Measurements from ENCODE around the gene NR3C1. TPM values are rescaled to one million over a fixed set of nuclear protein-coding genes. Genes with fewer than 3 reads are reported as not detected.
A peak's percentile ranks its signal among the peaks of the same experiment; 100 is the strongest.

Gene NR3C1
- polyA plus RNA-seq, 1 donor (not counting 4 experiments of a cell fraction or from before 2014, with no cell fraction given), result 30.7 TPM

- Histone ChIP-seq H3K27me3 (ENCODE audit: control insufficient read depth, extremely low read depth, insufficient read depth, low read length) (no peaks in the 10 kb centered on the region), H3K9ac (ENCODE audit: control insufficient read depth, extremely low read depth, insufficient read depth, low read length) (no peak overlapping the region), H3K9me1 (ENCODE audit: control insufficient read depth, extremely low read depth, insufficient read depth, low read length) (no peaks in the 10 kb centered on the region), H3K4me3 (ENCODE audit: control insufficient read depth in 2 of 3, extremely low read depth in 1 of 3, insufficient read depth in 2 of 3, low read depth in 1 of 3, low read length in 3 of 3) (no peak overlapping the region), H3K79me2 (ENCODE audit: control insufficient read depth, insufficient read depth, low read length) (no peaks in the 10 kb centered on the region), H4K20me1 (ENCODE audit: control insufficient read depth, extremely low read depth, insufficient read depth, low read length) (no peaks in the 10 kb centered on the region), H2AFZ (ENCODE audit: control insufficient read depth, low read length) (no peak overlapping the region), H3K4me1 (ENCODE audit: control insufficient read depth, extremely low read depth, insufficient read depth, low read length) (peaks cover 65% of the 10 kb centered on the region), H3K9me3 (ENCODE audit: control insufficient read depth, low read depth, low read length) (no peaks in the 10 kb centered on the region), H3K27ac (ENCODE audit: control insufficient read depth, insufficient read depth, low read length) (no peak overlapping the region), H3K4me2 (ENCODE audit: control insufficient read depth, extremely low read depth, insufficient read depth, low read depth, low read length) (no peak overlapping the region), H3K36me3 (ENCODE audit: control insufficient read depth in 2 of 2, extremely low read depth in 1 of 2, insufficient read depth in 2 of 2, low read length in 2 of 2) (no peaks in the 10 kb centered on the region)
- DNase-seq (ENCODE audit: low read depth, low spot score), result no peak
- no peak for FAIRE-seq
- TF ChIP-seq CTCF (optimal IDR thresholded peaks at IDR 0.05 in 1 of 3, IDR thresholded peaks at IDR 0.05 in 1 of 3, conservative IDR thresholded peaks at IDR 0.05 in 1 of 3; ENCODE audit: extremely low read depth in 1 of 3, insufficient read depth in 2 of 3, low read length in 3 of 3) (no peak), EZH2 (IDR thresholded peaks at IDR 0.05; ENCODE audit: low read length) (no peak)
- dilution Hi-C loops (cut with MboI; ENCODE audit: extremely low pct_ligation_motif_present, low sequenced_read_pairs), result no loop called here
These were observed 156.2 kb downstream of the NR3C1 start for GRCh38 chr5:143247134-143247815.

GRCh38 chr5:143245929-143246561 is 157.4 kb downstream of the NR3C1 start:
- Histone ChIP-seq H3K4me2 (ENCODE audit: control insufficient read depth, extremely low read depth, insufficient read depth, low read depth, low read length) (peak overlapping the region; percentile 57), H2AFZ (ENCODE audit: control insufficient read depth, low read length) (no peak overlapping the region), H3K4me3 (ENCODE audit: control insufficient read depth in 2 of 3, extremely low read depth in 1 of 3, insufficient read depth in 2 of 3, low read depth in 1 of 3, low read length in 3 of 3) (no peak overlapping the region), H3K27me3 (ENCODE audit: control insufficient read depth, extremely low read depth, insufficient read depth, low read length) (no peaks in the 10 kb centered on the region), H3K4me1 (ENCODE audit: control insufficient read depth, extremely low read depth, insufficient read depth, low read length) (peaks cover 73% of the 10 kb centered on the region), H3K27ac (ENCODE audit: control insufficient read depth, insufficient read depth, low read length) (peak overlapping the region; percentile 99), H3K9me1 (ENCODE audit: control insufficient read depth, extremely low read depth, insufficient read depth, low read length) (no peaks in the 10 kb centered on the region), H3K9ac (ENCODE audit: control insufficient read depth, extremely low read depth, insufficient read depth, low read length) (peak overlapping the region; percentile 10), H3K9me3 (ENCODE audit: control insufficient read depth, low read depth, low read length) (no peaks in the 10 kb centered on the region), H4K20me1 (ENCODE audit: control insufficient read depth, extremely low read depth, insufficient read depth, low read length) (no peaks in the 10 kb centered on the region), H3K36me3 (ENCODE audit: control insufficient read depth in 2 of 2, extremely low read depth in 1 of 2, insufficient read depth in 2 of 2, low read length in 2 of 2) (no peaks in the 10 kb centered on the region), H3K79me2 (ENCODE audit: control insufficient read depth, insufficient read depth, low read length) (no peaks in the 10 kb centered on the region)
- TF ChIP-seq CTCF (optimal IDR thresholded peaks at IDR 0.05 in 1 of 3, IDR thresholded peaks at IDR 0.05 in 1 of 3, conservative IDR thresholded peaks at IDR 0.05 in 1 of 3; ENCODE audit: extremely low read depth in 1 of 3, insufficient read depth in 2 of 3, low read length in 3 of 3), result no peak
- no peak for TF ChIP-seq EZH2 (IDR thresholded peaks at IDR 0.05; ENCODE audit: low read length)
- DNase-seq (ENCODE audit: low read depth, low spot score), result peak; percentile 78
- dilution Hi-C loops (cut with MboI; ENCODE audit: extremely low pct_ligation_motif_present, low sequenced_read_pairs), result no loop called here
- FAIRE-seq, result peak; percentile 92

All from keratinocyte (primary cell).